NCI-H187 treated with DMSO at 0.1 percent for 48 hours (cell line): ENCODE data around the gene RNF135.
"Not testable (repeated sequence)": the region's sequence is repeated elsewhere in the genome, so short reads cannot be mapped to it uniquely, and the experiment has no call there.

Experiments used
- DNase-seq: peaks from one replicate; lab custom pipeline; 2025; lab: John Stamatoyannopoulos, UW

The RNF135 gene, protein sequence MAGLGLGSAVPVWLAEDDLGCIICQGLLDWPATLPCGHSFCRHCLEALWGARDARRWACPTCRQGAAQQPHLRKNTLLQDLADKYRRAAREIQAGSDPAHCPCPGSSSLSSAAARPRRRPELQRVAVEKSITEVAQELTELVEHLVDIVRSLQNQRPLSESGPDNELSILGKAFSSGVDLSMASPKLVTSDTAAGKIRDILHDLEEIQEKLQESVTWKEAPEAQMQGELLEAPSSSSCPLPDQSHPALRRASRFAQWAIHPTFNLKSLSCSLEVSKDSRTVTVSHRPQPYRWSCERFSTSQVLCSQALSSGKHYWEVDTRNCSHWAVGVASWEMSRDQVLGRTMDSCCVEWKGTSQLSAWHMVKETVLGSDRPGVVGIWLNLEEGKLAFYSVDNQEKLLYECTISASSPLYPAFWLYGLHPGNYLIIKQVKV

GRCh38 chr17:30970831-30971567 lies at the start of gene RNF135:
TSS of gene RNF135 (plus strand) at chr17:30971039. CDS start at chr17:30971074, 35 bp downstream.
- peak; percentile 55 for DNase-seq

DNA sequence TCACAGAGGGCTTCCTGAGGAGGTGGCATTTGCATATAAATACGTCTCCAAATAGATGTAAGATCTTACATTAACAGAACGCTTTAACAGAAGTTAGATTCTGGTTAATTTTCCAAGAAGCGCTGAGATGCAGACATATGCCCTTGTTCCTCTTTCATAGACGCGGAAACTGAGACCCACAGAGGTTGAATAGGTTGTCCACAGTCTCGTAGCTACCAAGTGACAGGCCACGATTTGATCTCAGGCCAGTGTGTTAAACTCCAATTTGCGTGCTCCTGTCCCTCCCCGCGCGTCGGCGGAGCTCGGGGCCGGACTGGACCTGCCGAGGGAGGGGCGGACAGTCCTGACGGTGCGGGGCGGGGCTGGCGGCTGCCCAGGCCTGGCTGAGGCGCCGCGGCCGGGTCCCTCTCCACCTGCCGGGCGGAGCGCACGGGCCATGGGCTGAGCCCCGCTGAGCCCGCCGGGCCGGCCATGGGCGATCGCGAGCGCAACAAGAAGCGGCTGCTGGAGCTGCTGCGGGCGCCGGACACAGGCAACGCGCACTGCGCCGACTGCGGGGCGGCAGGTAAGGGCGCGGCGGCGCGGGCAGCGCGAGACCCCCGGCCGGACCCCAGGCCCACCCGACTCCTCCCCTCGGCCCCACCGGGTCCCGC lies 49.2 kb upstream of the RNF135 start, which contains the start of gene ADAP2:
Gene ADAP2, plus strand, starts transcription at position 402 of the 653 bp plus-strand sequence. Its CDS starts 70 bp downstream, at position 472.
- DNase-seq = no peak

- no peak for DNase-seq
Observed at GRCh38 chr17:30922235-30923030, 48.4 kb upstream of the RNF135 start.

DNA sequence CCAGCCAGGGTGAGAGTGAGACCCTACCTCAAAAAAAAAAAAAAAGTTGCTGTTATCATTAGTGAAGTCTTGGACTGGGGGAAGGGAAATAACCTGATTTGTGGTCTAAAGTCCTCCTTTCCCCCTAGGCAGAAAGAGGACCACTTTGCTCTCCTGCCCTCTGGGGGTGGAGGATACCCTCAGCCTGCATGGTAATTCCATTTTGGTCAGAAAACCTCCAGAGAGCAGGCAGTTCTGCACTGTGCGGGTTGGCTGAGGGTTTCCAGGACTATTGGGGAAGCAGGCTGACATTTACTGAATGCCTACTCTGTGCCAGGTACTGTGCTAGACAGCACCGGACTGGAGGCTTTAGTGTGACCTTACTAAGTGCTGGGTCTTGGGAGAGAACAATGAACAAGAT lies 46.5 kb upstream of the RNF135 start:
- no peak for DNase-seq

GRCh38 chr17:30926516-30926915 lies 44.3 kb upstream of the RNF135 start:
- no peak for DNase-seq

GRCh38 chr17:30927756-30928155 lies 43.1 kb upstream of the RNF135 start:
- no peak for DNase-seq

DNA sequence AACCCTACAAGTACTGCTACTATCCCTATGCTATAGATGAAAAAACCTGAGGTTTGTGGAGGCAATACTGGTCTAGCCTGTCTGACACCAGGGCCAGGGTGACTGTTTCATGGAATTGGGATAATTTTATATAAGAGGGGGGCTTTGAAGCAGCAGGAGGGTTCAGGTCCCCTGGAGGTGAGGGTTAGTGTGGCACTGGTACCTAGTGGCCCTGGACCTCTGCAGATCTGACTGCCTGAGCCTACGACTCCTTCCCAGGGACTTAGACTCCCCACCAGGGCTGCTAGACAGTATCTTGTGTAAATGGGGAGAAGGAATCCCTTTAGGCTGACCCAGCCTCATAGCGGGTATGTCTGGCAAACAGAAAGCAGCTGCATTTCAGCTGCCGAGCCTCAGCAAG lies 42.3 kb upstream of the RNF135 start:
- no peak for DNase-seq

GRCh38 chr17:30929081-30929633 lies 41.7 kb upstream of the RNF135 start:
- DNase-seq = no peak

DNA sequence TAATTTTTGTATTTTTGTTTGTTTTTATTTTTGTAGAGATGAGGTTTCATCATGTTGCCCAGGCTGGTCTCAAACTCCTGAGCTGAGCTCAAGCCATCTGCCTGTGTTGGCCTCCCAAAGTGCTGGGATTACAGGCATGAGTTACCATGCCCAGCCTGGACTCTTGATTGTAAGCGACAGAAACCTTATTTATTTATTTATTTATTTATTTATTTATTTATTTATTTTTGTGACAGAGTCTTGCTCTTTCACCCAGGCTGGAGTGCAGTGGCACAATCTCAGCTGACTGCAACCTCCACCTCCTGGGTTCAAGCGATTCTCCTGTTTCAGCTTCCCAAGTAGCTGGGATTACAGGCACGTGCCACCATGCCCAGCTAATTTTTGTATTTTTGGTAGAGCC lies 41.0 kb upstream of the RNF135 start:
- DNase-seq = not testable (repeated sequence)

DNA sequence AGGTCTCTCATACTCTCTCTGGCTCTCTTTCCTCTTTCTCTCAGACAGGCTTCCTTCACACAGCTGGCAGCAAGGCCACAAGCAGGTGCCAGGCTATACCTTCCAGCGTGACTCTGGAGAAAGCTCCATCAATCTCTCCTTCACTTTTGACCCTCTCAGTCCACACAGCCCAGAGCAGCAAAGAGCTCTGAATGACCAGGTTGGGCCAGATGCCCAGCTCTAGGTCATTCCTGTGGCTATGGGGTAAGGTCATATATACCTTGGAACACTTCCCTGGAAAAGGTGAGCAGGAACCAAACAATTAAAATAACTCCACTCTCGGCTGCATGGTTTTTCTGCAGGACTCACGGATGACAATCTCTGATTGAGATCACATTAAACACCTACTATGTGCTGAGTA lies 40.3 kb upstream of the RNF135 start:
- DNase-seq = no peak

DNA sequence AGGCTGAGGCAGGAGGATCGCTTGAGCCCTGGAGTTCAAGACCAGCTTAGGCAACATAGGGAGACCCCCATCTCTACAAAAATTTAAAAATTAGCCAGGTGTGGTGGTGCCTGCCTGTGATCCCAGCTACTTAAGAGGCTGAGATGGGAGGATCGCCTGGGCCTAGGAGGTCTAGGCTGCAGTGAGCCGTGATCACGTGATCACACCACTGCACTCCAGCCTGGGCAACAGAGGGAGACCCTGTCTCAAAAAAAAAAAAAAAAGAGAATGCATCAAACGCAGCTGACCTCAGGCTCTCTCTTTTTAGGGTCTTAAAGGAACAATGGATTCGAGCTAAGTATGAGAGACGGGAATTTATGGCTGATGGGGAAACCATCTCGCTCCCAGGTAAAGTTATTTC lies 39.3 kb upstream of the RNF135 start:
- not testable (repeated sequence) for DNase-seq

- DNase-seq = no peak
Observed at GRCh38 chr17:30933966-30934365, 36.9 kb upstream of the RNF135 start.

DNA sequence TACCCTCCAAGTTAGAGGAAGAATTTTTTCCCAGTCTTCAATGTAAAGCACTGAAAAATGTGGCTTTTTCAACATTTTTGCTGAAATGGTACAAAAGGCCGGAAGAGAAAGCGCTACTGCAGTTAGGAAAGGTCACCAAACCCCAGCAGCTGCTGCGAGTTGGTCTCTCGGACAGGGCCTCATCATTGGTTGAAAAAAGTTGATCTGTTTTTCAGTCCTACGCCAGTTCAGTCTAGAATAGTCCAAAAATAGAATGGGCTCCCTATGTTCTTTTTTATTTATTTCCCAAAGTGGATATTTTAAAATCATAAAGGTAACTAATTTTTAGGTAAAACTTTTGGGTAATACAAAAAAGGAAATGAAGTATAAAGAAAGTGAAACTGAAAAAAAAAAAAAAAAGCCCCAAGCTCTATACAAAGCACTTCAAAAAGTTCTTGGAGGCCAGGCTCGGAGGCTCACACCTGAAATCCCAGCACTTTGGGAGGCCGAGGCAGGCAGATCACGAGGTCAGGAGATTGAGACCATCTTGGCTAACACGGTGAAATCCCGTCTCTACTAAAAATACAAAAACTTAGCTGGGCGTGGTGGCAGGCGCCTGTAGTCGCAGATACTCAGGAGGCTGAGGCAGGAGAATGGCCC lies 31.7 kb upstream of the RNF135 start:
- DNase-seq = no peak

DNA sequence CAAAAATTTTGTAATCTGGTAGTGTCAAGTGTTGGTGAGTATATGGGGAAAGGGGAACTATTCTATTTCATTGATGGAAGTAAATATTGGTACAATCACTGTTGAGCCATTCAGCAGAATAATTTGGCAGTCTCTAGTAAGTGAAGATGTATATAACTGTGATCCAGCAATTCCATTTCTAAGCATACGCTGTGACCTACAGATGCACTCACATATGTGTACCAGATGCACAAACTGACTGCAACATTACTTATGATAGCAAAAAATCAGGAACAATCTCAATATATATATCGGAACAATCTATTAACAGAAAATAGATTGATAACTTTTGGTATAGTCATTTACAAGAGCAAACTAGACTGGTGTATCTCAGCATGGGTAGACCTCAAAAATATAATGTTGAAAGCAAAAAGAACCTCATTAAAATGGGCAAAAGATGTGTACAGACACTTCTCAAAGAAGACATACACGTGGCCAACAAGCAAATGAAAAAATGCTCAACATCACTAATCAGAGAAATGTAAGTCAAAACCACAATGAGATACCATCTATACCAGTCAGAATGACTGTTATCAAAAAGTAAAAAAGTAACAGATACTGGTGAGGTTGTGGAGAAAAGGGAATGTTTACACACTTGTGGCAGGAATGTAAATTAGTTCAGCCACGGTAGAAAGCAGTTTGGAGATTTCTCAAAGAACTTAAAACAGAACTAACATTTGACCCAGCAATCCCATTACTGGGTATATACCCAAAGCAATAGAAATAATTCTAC lies 28.3 kb upstream of the RNF135 start:
- DNase-seq = no peak

GRCh38 chr17:30947796-30948195 lies 23.0 kb upstream of the RNF135 start:
- DNase-seq = no peak

DNA sequence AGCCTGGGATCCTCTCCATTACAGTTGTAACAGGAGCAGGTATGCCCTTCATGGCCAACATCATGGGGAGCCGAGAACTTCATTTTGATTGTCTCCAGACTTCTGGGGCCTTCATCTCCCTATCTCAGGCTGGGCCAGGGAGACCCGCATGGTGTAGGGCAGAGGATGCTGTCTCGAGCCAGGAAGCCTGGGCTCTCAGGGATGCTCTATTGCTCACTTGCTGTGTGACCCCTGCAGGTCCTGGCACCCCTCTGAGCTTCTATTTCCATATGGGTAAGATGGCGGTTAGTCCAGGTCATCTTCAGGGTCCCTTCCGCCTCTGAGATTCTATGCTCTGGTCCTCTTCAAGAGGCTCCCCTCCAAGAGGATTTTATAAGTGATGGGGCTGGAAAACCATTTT lies 20.6 kb upstream of the RNF135 start:
- no peak for DNase-seq

DNA sequence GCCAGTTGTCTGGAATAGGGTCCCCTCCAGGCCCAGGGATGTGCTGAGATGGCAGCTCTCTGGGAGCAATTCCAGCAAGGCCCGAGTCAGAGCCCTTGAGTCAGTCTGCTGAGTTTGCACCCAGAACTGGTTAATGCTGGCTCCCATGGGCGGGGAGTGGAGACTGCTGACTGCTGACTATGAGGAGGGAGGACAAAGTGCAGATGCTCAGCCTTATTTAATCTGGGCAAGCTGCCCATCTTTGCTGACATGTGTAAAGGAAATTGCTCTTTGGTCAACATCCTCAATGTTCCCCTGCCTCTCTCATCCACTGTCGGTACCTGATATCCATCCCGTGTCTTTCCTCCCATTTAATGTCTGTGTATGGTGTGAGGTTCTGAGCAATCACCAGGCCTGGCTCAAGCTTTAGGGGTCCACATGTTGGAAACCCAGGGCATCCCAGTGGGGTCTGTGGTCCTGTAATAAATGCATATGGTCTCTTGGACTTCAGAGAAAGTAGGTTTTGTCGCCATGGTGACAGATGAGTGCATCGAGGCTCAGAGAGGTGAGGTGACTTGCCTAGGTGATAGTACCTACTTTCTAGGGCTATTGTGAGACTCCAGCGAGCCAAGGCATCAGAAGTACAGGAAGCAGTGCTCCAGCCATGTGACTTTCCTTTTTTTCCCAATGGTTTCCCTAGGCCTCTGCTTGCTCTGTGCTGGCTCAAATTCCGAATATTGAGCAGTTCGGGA lies 20.0 kb upstream of the RNF135 start:
- no peak for DNase-seq

DNA sequence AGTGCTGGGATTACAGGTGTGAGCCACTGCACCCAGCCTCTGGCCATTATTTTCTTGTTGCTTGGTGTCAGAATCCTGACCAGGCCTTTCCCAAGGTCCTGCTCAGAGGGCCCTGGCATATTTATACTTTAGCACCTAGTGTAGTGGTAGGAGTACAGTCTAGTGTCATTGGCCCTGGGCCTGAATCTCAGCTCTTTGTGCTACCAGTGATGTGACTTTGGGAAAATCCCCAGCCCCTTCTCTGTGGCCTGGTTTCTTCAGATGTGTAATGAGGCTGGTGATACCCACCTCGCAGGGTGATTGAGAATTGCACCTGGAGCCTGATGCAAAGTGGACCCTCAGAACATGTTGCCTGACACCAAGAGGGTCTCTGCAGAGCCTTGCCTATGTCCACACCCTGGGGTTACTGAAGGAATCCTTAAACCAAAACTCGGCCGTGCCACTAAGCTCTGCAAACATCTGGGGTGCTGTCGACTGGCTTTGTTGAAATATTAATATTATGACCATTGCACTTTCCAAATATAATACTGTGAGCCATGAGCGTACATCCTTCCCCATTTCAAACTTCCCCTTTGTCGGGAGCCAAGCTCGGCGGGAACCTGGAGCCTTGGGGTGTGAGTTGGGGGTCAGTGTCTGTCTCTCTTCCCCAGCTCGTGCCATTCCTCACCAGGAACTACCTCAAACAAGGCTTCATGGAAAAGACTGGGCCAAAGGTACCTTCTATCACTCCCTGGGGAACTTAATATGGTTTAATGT lies 18.0 kb upstream of the RNF135 start:
- DNase-seq = no peak
